ENCODE data around the gene RGMA.
A peak's percentile ranks its signal among the peaks of the same experiment; 100 is the strongest.
"Not testable (repeated sequence)": the region's sequence is repeated elsewhere in the genome, so short reads cannot be mapped to it uniquely, and the experiment has no call there.

RGMA gene

GRCh38 chr15:93046120-93046519 is 42.9 kb downstream of the RGMA start:
- no peak for DNase-seq

- no peak for DNase-seq
Observed at GRCh38 chr15:93045191-93045785, 43.7 kb downstream of the RGMA start.

GRCh38 chr15:93044301-93045190 is 44.5 kb downstream of the RGMA start:
- no peak for DNase-seq

DNA sequence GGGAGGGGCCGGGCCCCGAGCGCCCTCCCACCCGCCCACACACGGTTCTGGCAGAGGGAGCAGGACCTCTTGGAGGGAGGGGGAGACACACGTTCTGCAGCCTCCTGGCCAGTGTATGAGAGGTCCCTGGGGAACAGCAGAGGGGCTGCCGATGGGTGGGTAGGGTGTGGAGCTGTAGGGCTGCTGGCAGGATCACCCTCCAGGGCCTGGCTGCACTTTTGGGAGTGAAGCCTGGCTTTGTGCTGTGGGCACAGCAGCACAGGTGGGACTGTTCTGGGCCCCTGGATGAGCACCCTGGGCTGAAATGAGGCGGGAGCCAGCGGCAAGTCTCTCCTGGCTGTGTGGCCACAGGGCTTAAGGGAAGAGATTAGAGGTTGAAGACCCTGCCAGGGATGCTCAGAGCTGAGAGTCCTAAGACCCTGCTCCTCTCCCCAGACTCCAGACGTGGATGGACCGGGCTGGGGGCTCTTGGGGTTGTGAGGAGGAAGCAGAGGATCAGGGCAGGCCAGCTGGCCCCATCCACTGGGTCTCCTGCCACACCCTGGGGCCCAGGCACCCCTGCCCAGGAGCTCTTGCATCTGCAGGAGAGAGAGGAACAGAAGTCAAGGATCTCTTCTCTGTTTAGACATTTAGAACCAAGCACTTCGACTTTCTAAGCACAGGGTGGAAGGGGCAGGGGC is 45.2 kb downstream of the RGMA start:
- DNase-seq: no peak

DNA sequence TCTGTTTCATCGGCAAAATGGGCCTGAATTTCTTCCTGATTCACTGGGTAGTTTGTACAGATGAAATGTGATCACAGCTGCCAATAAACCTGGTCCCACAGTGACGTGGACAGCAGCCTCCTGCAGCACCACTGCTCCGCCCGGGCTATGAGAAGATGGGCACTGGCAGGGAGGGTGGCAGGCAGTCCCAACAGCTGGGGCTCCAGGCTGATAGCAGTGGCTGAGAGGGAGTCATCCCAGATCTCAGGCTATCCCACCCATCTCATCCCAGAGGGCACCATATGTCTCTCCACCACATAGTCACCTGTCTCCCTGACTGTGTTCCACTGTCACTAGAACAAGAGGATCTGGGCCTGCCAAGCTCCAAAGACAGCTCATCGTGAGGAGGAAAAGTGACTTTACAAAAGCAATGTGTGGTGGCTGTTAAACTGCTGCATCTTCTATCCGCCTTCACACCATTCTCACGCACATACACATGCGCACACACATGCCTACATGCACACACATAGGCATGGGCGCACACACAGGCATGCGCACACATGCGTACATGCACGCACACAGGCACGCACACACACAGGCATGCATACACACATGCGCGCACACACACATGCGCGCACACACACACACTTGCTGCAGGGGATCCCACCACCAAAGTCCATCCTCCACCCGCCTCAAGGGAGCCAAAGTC is 46.2 kb downstream of the RGMA start:
- no peak for DNase-seq

GRCh38 chr15:93042211-93042610 is 46.8 kb downstream of the RGMA start:
- no peak for DNase-seq

GRCh38 chr15:93041159-93041547 is 47.9 kb downstream of the RGMA start:
- DNase-seq: no peak

- no peak for DNase-seq
Observed at GRCh38 chr15:93040288-93041158, 48.5 kb downstream of the RGMA start.

GRCh38 chr15:93039562-93040287 is 49.3 kb downstream of the RGMA start:
- DNase-seq: not testable (repeated sequence)

- DNase-seq: no peak
Observed at GRCh38 chr15:93037820-93038705, 50.9 kb downstream of the RGMA start.

DNA sequence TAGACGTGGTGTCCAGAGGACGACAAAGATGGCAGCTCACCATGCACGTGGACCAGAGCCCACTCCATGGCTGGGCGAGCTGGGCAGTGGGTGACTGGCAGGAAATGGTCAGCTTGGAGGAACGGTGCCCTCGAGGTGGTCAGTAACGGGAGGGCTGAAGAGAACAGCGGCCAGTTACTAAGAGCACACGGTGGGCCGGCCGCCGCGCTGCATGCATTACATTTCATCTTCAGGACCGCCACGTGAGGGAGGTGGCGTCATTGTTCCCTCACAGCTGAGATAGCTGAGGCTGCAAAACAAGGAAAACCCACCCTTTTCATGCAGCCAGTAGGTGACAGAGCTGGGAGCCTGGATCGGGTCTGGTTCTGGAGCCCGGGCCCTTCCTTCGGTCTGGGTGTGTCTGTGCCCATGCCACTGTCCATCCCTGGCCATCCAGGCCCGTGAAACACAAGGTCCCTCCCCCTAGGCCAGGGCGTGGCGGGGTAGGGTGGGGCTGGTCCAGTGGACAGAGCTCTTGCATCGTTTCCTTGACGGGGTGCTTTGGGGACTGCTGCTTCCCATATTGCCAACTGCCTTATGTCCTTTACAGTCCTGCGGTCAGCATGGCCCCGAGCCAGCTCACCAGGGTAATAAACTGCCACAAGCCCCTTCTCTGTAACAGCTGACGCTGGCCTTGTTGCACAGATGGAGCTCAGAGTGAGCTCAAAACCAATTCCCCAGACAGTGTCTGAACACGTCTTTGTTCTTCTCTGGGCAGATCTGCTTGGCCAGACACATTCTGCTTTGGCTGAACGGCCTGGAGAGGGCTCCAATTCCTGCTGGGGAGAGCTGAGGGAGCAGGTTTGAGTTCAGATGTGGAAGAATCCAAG is 51.8 kb downstream of the RGMA start:
- peak; percentile 8 for DNase-seq

GRCh38 chr15:93035953-93036810 is 52.8 kb downstream of the RGMA start:
- no peak for DNase-seq

DNA sequence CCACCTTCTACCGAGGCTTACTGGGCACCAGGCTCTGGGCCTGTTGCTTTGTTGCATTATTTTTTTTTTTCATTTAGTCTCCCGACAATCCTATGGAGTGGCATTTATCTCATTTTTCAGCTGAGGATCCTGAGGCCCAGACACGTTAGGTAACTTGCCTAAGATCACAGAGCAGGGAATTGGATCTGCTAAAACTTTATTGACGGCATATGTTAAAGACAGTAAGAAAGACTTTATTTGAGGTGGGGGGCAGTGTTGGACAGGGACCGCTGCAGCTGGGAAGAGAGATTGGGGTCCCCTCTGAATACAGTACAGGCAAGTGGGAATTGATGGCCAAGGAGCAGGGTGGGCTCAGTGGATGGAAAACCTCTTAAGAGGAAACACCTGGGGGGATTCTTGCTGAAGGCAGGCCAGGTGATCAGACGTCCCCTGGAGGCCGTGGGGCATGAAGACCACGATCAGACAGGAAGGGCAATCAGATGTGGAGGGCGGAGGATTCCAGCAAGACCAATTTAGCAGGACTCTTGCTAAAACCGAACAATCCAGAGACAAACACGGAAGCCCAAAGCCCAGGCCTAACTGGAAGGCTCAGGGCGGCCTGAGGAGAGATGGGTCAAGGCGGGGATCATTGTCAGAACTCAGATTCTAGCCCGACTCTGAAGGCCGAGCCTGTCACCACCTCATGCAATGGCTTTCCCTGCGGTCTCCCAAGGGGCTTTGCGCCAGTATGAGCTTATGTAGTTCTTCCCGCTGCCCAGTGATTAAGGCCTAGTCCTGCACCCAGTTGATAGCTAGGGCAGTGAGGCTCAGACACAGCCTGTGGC is 53.7 kb downstream of the RGMA start:
- no peak for DNase-seq

- no peak for DNase-seq
Observed at GRCh38 chr15:93034512-93034911, 54.5 kb downstream of the RGMA start.

DNA sequence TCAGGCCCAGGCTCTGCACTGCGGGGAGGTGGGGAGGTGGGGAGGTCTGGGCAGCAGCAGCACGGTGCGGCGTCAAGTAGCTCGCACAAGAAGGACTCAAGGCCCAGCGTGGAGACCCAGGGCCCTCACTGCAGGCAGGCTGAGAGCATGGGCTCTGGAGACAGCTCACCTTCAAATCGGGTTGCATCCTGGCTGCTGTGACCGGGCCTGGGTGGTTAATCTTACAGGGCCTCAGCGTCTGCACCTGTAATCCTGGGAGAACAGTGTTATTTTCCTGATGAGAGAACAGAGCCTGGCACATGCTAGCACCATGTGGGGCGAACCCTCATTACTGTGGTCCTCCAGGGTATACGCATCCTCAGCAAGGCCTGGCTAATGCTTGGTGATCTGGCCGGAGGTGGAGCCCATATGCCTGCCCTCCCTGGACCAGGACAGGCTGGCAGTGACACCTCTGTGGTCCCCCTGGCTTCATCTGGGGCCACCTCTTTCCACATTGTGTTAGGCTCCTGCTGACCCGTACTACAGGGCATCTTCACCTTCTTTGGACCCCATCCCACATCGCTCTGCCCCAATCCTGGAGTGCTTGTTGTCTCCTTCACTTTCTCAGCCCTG is 55.5 kb downstream of the RGMA start:
- no peak for DNase-seq

GRCh38 chr15:93032515-93033206 is 56.4 kb downstream of the RGMA start:
- not testable (repeated sequence) for DNase-seq
